ENCODE measurements around the gene TBC1D20.
"Not testable (repeated sequence)": the region's sequence is repeated elsewhere in the genome, so short reads cannot be mapped to it uniquely, and the experiment has no call there.

The TBC1D20 gene

GRCh38 chr20:462199-462991 is at the start of gene TBC1D20:
TSS of gene TBC1D20 (minus strand) at chr20:462533. CDS start at chr20:462405, 128 bp downstream.
- DNase-seq (ENCODE audit: low spot score): peak; percentile 86
- Mint-ChIP-seq H3K9me3 (peaks cover 3% of the 10 kb centered on the region), H3K27ac (peak within 1 kb of the TSS; percentile 94), H3K36me3 (ENCODE audit: low read depth) (peaks cover 10% of the 10 kb centered on the region), H3K4me3 (peak within 1 kb of the TSS; percentile 91), H3K4me1 (ENCODE audit: low read depth) (peaks cover 35% of the 10 kb centered on the region), H3K27me3 (ENCODE audit: low read depth) (peaks cover 6% of the 10 kb centered on the region)

- Mint-ChIP-seq H3K36me3 (ENCODE audit: low read depth) (peaks cover 29% of the 10 kb centered on the region), H3K4me1 (ENCODE audit: low read depth) (peaks cover 16% of the 10 kb centered on the region)
- not testable (repeated sequence) for H3K9me3 Mint-ChIP-seq; DNase-seq (ENCODE audit: low spot score); H3K27ac Mint-ChIP-seq; H3K4me3 Mint-ChIP-seq; H3K27me3 Mint-ChIP-seq (ENCODE audit: low read depth)
Observed at GRCh38 chr20:510328-511057, 48.2 kb upstream of the TBC1D20 start.

- not testable (repeated sequence) for H3K27ac Mint-ChIP-seq; H3K4me3 Mint-ChIP-seq; H3K9me3 Mint-ChIP-seq; DNase-seq (ENCODE audit: low spot score); H3K27me3 Mint-ChIP-seq (ENCODE audit: low read depth)
- Mint-ChIP-seq H3K36me3 (ENCODE audit: low read depth) (peaks cover 32% of the 10 kb centered on the region), H3K4me1 (ENCODE audit: low read depth) (peaks cover 16% of the 10 kb centered on the region)
Observed at GRCh38 chr20:508364-508787, 46.0 kb upstream of the TBC1D20 start.

GRCh38 chr20:507761-508332 is 45.5 kb upstream of the TBC1D20 start:
- H3K27ac Mint-ChIP-seq: no peak overlapping the region

GRCh38 chr20:507006-507758 is 44.8 kb upstream of the TBC1D20 start:
- Mint-ChIP-seq H3K9me3 (no peaks in the 10 kb centered on the region), H3K36me3 (ENCODE audit: low read depth) (peaks cover 44% of the 10 kb centered on the region), H3K27ac (no peak overlapping the region), H3K4me1 (ENCODE audit: low read depth) (peaks cover 13% of the 10 kb centered on the region), H3K27me3 (ENCODE audit: low read depth) (no peaks in the 10 kb centered on the region), H3K4me3 (no peak overlapping the region)
- no peak for DNase-seq (ENCODE audit: low spot score)

More at GRCh38 chr20:507761-508332, 45.5 kb upstream of the TBC1D20 start:
- no peak for DNase-seq (ENCODE audit: low spot score)
- no peaks in the 10 kb centered on the region for H3K27me3 Mint-ChIP-seq (ENCODE audit: low read depth)
- peaks cover 15% of the 10 kb centered on the region for H3K4me1 Mint-ChIP-seq (ENCODE audit: low read depth)
- H3K4me3 Mint-ChIP-seq: no peak overlapping the region
- H3K36me3 Mint-ChIP-seq (ENCODE audit: low read depth): peaks cover 37% of the 10 kb centered on the region
- no peaks in the 10 kb centered on the region for H3K9me3 Mint-ChIP-seq

- H3K4me3 Mint-ChIP-seq: no peak overlapping the region
- H3K36me3 Mint-ChIP-seq (ENCODE audit: low read depth): peaks cover 53% of the 10 kb centered on the region
- peaks cover 8% of the 10 kb centered on the region for H3K4me1 Mint-ChIP-seq (ENCODE audit: low read depth)
- H3K27me3 Mint-ChIP-seq (ENCODE audit: low read depth): no peaks in the 10 kb centered on the region
- no peaks in the 10 kb centered on the region for H3K9me3 Mint-ChIP-seq
- H3K27ac Mint-ChIP-seq: no peak overlapping the region
- no peak for DNase-seq (ENCODE audit: low spot score)
Observed at GRCh38 chr20:504632-505075, 42.3 kb upstream of the TBC1D20 start.

- no peak for DNase-seq (ENCODE audit: low spot score)
- H3K27me3 Mint-ChIP-seq (ENCODE audit: low read depth): no peaks in the 10 kb centered on the region
- H3K36me3 Mint-ChIP-seq (ENCODE audit: low read depth): peaks cover 56% of the 10 kb centered on the region
- H3K4me1 Mint-ChIP-seq (ENCODE audit: low read depth): peaks cover 2% of the 10 kb centered on the region
- H3K9me3 Mint-ChIP-seq: no peaks in the 10 kb centered on the region
- H3K27ac Mint-ChIP-seq: no peak overlapping the region
- no peak overlapping the region for H3K4me3 Mint-ChIP-seq
Observed at GRCh38 chr20:503048-503737, 40.9 kb upstream of the TBC1D20 start.

GRCh38 chr20:497979-498378 is 35.6 kb upstream of the TBC1D20 start:
- H3K27me3 Mint-ChIP-seq (ENCODE audit: low read depth): no peaks in the 10 kb centered on the region
- H3K36me3 Mint-ChIP-seq (ENCODE audit: low read depth): peaks cover 55% of the 10 kb centered on the region
- no peak overlapping the region for H3K4me3 Mint-ChIP-seq

GRCh38 chr20:496126-496696 is 33.9 kb upstream of the TBC1D20 start:
- no peak overlapping the region for H3K27ac Mint-ChIP-seq
- no peak overlapping the region for H3K4me3 Mint-ChIP-seq
- no peaks in the 10 kb centered on the region for H3K9me3 Mint-ChIP-seq
- H3K27me3 Mint-ChIP-seq (ENCODE audit: low read depth): no peaks in the 10 kb centered on the region
- no peak for DNase-seq (ENCODE audit: low spot score)
- H3K4me1 Mint-ChIP-seq (ENCODE audit: low read depth): no peaks in the 10 kb centered on the region
- peaks cover 47% of the 10 kb centered on the region for H3K36me3 Mint-ChIP-seq (ENCODE audit: low read depth)

More at GRCh38 chr20:497979-498378, 35.6 kb upstream of the TBC1D20 start:
- Mint-ChIP-seq H3K4me1 (ENCODE audit: low read depth) (no peaks in the 10 kb centered on the region), H3K9me3 (no peaks in the 10 kb centered on the region), H3K27ac (no peak overlapping the region)
- DNase-seq (ENCODE audit: low spot score): no peak

- Mint-ChIP-seq H3K36me3 (ENCODE audit: low read depth) (peaks cover 47% of the 10 kb centered on the region), H3K4me3 (no peak overlapping the region), H3K27me3 (ENCODE audit: low read depth) (no peaks in the 10 kb centered on the region), H3K27ac (no peak overlapping the region), H3K4me1 (ENCODE audit: low read depth) (no peaks in the 10 kb centered on the region), H3K9me3 (no peaks in the 10 kb centered on the region)
- DNase-seq (ENCODE audit: low spot score): no peak
Observed at GRCh38 chr20:492159-492558, 29.8 kb upstream of the TBC1D20 start.

- peaks cover 66% of the 10 kb centered on the region for H3K36me3 Mint-ChIP-seq (ENCODE audit: low read depth)
- DNase-seq (ENCODE audit: low spot score): no peak
- no peak overlapping the region for H3K27ac Mint-ChIP-seq
- no peak overlapping the region for H3K4me3 Mint-ChIP-seq
- H3K9me3 Mint-ChIP-seq: no peaks in the 10 kb centered on the region
- H3K27me3 Mint-ChIP-seq (ENCODE audit: low read depth): no peaks in the 10 kb centered on the region
- no peaks in the 10 kb centered on the region for H3K4me1 Mint-ChIP-seq (ENCODE audit: low read depth)
Observed at GRCh38 chr20:487655-488054, 25.3 kb upstream of the TBC1D20 start.

GRCh38 chr20:483815-484644 is 21.7 kb upstream of the TBC1D20 start:
- Mint-ChIP-seq H3K27ac (no peak overlapping the region), H3K36me3 (ENCODE audit: low read depth) (peaks cover 74% of the 10 kb centered on the region)

More at GRCh38 chr20:483815-484644, 21.7 kb upstream of the TBC1D20 start:
- no peak for DNase-seq (ENCODE audit: low spot score)
- H3K27me3 Mint-ChIP-seq (ENCODE audit: low read depth): no peaks in the 10 kb centered on the region
- H3K4me3 Mint-ChIP-seq: no peak overlapping the region
- H3K9me3 Mint-ChIP-seq: no peaks in the 10 kb centered on the region
- peaks cover 2% of the 10 kb centered on the region for H3K4me1 Mint-ChIP-seq (ENCODE audit: low read depth)

All from T-helper 2 cell treated with Interferon-gamma antibody and Interleukin-4, amounts not matched to agents 5 μg/mL and 100 μg/mL, for 36 hours (primary cell).